HEK293 (cell line): ENCODE results near the gene ABCB10.
A peak's percentile ranks its signal among the peaks of the same experiment; 100 is the strongest.

Source experiments
- EGR2 ChIP-seq: fragments of 450-650 bp; formaldehyde crosslinking; IDR thresholded peaks from 2 replicates; pipeline ENCODE4 v1.5.1; 2016; ENCODE audit warnings: low read depth, missing biosample characterization, missing genetic modification characterization
- GLIS1 ChIP-seq: fragments of 450-650 bp; formaldehyde crosslinking; IDR thresholded peaks from 2 replicates; pipeline ENCODE4 v1.5.1; 2016; ENCODE audit warnings: missing biosample characterization, missing genetic modification characterization
- KLF16 ChIP-seq: fragments of 450-650 bp; formaldehyde crosslinking; IDR thresholded peaks from 2 replicates; pipeline ENCODE4 v1.5.1; 2017; ENCODE audit warnings: missing biosample characterization, missing genetic modification characterization
- KLF7 ChIP-seq: fragments of 450-650 bp; formaldehyde crosslinking; IDR thresholded peaks from 2 replicates; pipeline ENCODE4 v1.5.1; 2016; ENCODE audit warnings: missing biosample characterization, missing genetic modification characterization, borderline replicate concordance
- REPIN1 ChIP-seq: fragments of 450-650 bp; formaldehyde crosslinking; IDR thresholded peaks from 2 replicates; pipeline ENCODE4 v1.5.1; 2017; ENCODE audit warnings: missing biosample characterization, missing genetic modification characterization, low read depth
- YY1 ChIP-seq: fragments of 450-650 bp; formaldehyde crosslinking; IDR thresholded peaks from 2 replicates; pipeline ENCODE4 v1.5.1; 2018; ENCODE audit warnings: missing biosample characterization, missing genetic modification characterization
- ZNF394 ChIP-seq: fragments of 450-650 bp; formaldehyde crosslinking; IDR thresholded peaks from 2 replicates; pipeline ENCODE4 v1.5.1; 2016; ENCODE audit warnings: missing biosample characterization, missing genetic modification characterization, mild to moderate bottlenecking, moderate library complexity, borderline replicate concordance
- ZNF530 ChIP-seq: fragments of 450-650 bp; formaldehyde crosslinking; IDR thresholded peaks from 2 replicates; pipeline ENCODE4 v1.5.1; 2016; ENCODE audit warnings: low read depth, missing biosample characterization, missing genetic modification characterization
- ZNF558 ChIP-seq: fragments of 450-650 bp; formaldehyde crosslinking; IDR thresholded peaks from 2 replicates; pipeline ENCODE4 v1.5.1; 2016; ENCODE audit warnings: missing biosample characterization, missing genetic modification characterization
- ZNF623 ChIP-seq: fragments of 450-650 bp; formaldehyde crosslinking; IDR thresholded peaks from 2 replicates; pipeline ENCODE4 v1.5.1; 2016; ENCODE audit warnings: missing biosample characterization, missing genetic modification characterization
- TF ChIP-seq, protein P1 (sequence below): fragments of 450-650 bp; formaldehyde crosslinking; IDR thresholded peaks from 2 replicates; pipeline ENCODE4 v1.5.1; 2017; ENCODE audit warnings: missing biosample characterization, missing genetic modification characterization
- TF ChIP-seq, protein P2 (sequence below): fragments of 450-650 bp; formaldehyde crosslinking; IDR thresholded peaks from 2 replicates; pipeline ENCODE4 v1.5.1; 2016; ENCODE audit warnings: missing biosample characterization, missing genetic modification characterization
- TF ChIP-seq, protein P3 (sequence below): fragments of 450-650 bp; formaldehyde crosslinking; IDR thresholded peaks from 2 replicates; pipeline ENCODE4 v1.5.1; 2017; ENCODE audit warnings: missing biosample characterization, missing genetic modification characterization
- TF ChIP-seq, protein P4 (sequence below): fragments of 450-650 bp; formaldehyde crosslinking; conservative IDR thresholded peaks from 2 replicates; pipeline ENCODE4 v1.5.1; 2016; ENCODE audit warnings: low read depth, missing biosample characterization, missing genetic modification characterization
- TF ChIP-seq, protein P5 (sequence below): fragments of 450-650 bp; formaldehyde crosslinking; IDR thresholded peaks from 2 replicates; pipeline ENCODE4 v1.5.1; 2016; ENCODE audit warnings: missing biosample characterization, missing genetic modification characterization
- TF ChIP-seq, protein P6 (sequence below): fragments of 450-650 bp; formaldehyde crosslinking; IDR thresholded peaks from 2 replicates; pipeline ENCODE4 v1.5.1; 2016; ENCODE audit warnings: missing biosample characterization, missing genetic modification characterization
- TF ChIP-seq, protein P7 (sequence below): fragments of 450-650 bp; formaldehyde crosslinking; conservative IDR thresholded peaks from 2 replicates; pipeline ENCODE4 v1.5.1; 2016; ENCODE audit warnings: low read depth, missing biosample characterization, missing genetic modification characterization

ABCB10 gene

DNA sequence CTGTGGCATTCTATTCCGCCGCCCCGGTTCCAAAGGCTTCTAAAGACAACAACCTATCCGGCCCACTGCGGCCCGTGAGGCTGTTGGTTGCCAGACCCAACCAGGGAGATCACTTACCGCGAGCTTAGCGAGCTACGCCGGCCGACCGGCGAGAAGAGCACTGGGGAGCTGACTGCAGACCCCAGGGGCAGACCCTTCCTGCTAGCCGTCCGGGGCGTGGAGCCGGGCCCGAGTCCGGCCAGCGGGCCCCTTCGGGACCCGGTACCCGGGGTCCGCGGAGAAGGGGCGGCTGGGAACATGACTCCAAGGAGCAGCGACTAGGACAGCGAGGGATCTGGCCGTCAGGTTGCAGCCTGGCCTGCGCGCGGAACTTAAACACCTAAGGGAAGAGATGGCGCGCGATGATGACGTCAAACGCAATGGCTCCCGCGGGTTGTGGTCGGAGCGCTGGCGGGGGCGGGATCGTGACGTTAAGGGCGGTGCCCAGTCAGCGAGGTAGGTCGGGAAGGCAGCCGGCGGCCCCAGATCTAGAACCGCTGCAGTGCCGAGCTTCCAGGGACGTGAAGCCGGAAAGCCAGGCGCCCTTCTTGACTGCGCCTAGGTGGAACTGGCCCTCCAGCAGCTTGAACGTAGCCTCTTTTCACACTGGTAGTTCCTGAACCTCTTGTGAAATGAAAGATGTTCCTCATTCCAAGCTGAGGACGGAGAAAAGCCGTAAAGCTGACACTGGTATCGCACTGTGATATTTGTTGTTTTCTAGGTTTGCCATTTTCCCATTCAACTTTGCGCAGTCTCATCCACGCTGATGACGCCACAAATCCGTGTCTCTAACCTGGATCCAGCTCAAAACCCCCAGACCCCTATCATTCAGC, 50.3 kb downstream of the ABCB10 start, which contains the start of gene NUP133 (continued):
- TF ChIP-seq, protein P1, sequence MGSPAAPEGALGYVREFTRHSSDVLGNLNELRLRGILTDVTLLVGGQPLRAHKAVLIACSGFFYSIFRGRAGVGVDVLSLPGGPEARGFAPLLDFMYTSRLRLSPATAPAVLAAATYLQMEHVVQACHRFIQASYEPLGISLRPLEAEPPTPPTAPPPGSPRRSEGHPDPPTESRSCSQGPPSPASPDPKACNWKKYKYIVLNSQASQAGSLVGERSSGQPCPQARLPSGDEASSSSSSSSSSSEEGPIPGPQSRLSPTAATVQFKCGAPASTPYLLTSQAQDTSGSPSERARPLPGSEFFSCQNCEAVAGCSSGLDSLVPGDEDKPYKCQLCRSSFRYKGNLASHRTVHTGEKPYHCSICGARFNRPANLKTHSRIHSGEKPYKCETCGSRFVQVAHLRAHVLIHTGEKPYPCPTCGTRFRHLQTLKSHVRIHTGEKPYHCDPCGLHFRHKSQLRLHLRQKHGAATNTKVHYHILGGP, result peak; percentile 86
- TF ChIP-seq, protein P2, sequence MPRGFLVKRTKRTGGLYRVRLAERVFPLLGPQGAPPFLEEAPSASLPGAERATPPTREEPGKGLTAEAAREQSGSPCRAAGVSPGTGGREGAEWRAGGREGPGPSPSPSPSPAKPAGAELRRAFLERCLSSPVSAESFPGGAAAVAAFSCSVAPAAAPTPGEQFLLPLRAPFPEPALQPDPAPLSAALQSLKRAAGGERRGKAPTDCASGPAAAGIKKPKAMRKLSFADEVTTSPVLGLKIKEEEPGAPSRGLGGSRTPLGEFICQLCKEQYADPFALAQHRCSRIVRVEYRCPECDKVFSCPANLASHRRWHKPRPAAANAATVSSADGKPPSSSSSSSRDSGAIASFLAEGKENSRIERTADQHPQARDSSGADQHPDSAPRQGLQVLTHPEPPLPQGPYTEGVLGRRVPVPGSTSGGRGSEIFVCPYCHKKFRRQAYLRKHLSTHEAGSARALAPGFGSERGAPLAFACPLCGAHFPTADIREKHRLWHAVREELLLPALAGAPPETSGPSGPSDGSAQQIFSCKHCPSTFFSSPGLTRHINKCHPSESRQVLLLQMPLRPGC (tag by site-specific recombination), result 0 out of 2 replicates have a peak, but pooled peaks have one; percentile 66
- TF ChIP-seq ZNF530 (tag by site-specific recombination), result no peak
- TF ChIP-seq, protein P3, sequence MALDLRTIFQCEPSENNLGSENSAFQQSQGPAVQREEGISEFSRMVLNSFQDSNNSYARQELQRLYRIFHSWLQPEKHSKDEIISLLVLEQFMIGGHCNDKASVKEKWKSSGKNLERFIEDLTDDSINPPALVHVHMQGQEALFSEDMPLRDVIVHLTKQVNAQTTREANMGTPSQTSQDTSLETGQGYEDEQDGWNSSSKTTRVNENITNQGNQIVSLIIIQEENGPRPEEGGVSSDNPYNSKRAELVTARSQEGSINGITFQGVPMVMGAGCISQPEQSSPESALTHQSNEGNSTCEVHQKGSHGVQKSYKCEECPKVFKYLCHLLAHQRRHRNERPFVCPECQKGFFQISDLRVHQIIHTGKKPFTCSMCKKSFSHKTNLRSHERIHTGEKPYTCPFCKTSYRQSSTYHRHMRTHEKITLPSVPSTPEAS (tag by site-specific recombination), result peak; percentile 39
- TF ChIP-seq GLIS1, result peak; percentile 79
- peak; percentile 79 for TF ChIP-seq ZNF394 (tag by site-specific recombination)
- peak; percentile 88 for TF ChIP-seq EGR2
- peak; percentile 97; the same call in 1 of the 2 replicates for TF ChIP-seq KLF7 (tag by site-specific recombination)
- TF ChIP-seq REPIN1 (tag by site-specific recombination), result peak; percentile 96; the same call in 1 of the 2 replicates
- TF ChIP-seq, protein P4, sequence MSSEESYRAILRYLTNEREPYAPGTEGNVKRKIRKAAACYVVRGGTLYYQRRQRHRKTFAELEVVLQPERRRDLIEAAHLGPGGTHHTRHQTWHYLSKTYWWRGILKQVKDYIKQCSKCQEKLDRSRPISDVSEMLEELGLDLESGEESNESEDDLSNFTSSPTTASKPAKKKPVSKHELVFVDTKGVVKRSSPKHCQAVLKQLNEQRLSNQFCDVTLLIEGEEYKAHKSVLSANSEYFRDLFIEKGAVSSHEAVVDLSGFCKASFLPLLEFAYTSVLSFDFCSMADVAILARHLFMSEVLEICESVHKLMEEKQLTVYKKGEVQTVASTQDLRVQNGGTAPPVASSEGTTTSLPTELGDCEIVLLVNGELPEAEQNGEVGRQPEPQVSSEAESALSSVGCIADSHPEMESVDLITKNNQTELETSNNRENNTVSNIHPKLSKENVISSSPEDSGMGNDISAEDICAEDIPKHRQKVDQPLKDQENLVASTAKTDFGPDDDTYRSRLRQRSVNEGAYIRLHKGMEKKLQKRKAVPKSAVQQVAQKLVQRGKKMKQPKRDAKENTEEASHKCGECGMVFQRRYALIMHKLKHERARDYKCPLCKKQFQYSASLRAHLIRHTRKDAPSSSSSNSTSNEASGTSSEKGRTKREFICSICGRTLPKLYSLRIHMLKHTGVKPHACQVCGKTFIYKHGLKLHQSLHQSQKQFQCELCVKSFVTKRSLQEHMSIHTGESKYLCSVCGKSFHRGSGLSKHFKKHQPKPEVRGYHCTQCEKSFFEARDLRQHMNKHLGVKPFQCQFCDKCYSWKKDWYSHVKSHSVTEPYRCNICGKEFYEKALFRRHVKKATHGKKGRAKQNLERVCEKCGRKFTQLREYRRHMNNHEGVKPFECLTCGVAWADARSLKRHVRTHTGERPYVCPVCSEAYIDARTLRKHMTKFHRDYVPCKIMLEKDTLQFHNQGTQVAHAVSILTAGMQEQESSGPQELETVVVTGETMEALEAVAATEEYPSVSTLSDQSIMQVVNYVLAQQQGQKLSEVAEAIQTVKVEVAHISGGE (tag by site-specific recombination), result peak; percentile 69
- TF ChIP-seq, protein P5, sequence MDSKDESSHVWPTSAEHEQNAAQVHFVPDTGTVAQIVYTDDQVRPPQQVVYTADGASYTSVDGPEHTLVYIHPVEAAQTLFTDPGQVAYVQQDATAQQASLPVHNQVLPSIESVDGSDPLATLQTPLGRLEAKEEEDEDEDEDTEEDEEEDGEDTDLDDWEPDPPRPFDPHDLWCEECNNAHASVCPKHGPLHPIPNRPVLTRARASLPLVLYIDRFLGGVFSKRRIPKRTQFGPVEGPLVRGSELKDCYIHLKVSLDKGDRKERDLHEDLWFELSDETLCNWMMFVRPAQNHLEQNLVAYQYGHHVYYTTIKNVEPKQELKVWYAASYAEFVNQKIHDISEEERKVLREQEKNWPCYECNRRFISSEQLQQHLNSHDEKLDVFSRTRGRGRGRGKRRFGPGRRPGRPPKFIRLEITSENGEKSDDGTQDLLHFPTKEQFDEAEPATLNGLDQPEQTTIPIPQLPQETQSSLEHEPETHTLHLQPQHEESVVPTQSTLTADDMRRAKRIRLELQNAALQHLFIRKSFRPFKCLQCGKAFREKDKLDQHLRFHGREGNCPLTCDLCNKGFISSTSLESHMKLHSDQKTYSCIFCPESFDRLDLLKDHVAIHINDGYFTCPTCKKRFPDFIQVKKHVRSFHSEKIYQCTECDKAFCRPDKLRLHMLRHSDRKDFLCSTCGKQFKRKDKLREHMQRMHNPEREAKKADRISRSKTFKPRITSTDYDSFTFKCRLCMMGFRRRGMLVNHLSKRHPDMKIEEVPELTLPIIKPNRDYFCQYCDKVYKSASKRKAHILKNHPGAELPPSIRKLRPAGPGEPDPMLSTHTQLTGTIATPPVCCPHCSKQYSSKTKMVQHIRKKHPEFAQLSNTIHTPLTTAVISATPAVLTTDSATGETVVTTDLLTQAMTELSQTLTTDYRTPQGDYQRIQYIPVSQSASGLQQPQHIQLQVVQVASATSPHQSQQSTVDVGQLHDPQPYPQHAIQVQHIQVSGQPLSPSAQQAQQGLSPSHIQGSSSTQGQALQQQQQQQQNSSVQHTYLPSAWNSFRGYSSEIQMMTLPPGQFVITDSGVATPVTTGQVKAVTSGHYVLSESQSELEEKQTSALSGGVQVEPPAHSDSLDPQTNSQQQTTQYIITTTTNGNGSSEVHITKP (tag by site-specific recombination), result peak; percentile 68
- TF ChIP-seq, protein P6, sequence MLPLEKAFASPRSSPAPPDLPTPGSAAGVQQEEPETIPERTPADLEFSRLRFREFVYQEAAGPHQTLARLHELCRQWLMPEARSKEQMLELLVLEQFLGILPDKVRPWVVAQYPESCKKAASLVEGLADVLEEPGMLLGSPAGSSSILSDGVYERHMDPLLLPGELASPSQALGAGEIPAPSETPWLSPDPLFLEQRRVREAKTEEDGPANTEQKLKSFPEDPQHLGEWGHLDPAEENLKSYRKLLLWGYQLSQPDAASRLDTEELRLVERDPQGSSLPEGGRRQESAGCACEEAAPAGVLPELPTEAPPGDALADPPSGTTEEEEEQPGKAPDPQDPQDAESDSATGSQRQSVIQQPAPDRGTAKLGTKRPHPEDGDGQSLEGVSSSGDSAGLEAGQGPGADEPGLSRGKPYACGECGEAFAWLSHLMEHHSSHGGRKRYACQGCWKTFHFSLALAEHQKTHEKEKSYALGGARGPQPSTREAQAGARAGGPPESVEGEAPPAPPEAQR (tag by site-specific recombination), result peak; percentile 19; the same call in 1 of the 2 replicates
- peak; percentile 98 for TF ChIP-seq YY1 (tag by site-specific recombination)
- TF ChIP-seq ZNF623 (tag by site-specific recombination), result peak; percentile 32
- TF ChIP-seq ZNF558 (tag by site-specific recombination), result peak; percentile 56
- TF ChIP-seq, protein P7, sequence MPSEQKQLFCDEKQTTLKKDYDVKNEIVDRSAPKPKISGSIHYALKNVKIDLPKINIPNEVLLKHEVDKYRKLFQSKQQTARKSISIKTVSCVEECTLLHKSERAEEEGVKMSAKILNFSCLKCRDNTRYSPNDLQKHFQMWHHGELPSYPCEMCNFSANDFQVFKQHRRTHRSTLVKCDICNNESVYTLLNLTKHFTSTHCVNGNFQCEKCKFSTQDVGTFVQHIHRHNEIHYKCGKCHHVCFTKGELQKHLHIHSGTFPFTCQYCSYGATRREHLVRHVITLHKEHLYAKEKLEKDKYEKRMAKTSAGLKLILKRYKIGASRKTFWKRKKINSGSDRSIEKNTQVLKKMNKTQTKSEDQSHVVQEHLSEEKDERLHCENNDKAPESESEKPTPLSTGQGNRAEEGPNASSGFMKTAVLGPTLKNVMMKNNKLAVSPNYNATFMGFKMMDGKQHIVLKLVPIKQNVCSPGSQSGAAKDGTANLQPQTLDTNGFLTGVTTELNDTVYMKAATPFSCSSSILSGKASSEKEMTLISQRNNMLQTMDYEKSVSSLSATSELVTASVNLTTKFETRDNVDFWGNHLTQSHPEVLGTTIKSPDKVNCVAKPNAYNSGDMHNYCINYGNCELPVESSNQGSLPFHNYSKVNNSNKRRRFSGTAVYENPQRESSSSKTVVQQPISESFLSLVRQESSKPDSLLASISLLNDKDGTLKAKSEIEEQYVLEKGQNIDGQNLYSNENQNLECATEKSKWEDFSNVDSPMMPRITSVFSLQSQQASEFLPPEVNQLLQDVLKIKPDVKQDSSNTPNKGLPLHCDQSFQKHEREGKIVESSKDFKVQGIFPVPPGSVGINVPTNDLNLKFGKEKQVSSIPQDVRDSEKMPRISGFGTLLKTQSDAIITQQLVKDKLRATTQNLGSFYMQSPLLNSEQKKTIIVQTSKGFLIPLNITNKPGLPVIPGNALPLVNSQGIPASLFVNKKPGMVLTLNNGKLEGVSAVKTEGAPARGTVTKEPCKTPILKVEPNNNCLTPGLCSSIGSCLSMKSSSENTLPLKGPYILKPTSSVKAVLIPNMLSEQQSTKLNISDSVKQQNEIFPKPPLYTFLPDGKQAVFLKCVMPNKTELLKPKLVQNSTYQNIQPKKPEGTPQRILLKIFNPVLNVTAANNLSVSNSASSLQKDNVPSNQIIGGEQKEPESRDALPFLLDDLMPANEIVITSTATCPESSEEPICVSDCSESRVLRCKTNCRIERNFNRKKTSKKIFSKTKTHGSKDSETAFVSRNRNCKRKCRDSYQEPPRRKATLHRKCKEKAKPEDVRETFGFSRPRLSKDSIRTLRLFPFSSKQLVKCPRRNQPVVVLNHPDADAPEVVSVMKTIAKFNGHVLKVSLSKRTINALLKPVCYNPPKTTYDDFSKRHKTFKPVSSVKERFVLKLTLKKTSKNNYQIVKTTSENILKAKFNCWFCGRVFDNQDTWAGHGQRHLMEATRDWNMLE (tag by site-specific recombination), result peak; percentile 39; the same call in 1 of the 2 replicates
- peak; percentile 95 for TF ChIP-seq KLF16 (tag by site-specific recombination)
